Measurements from ENCODE around the gene SMIM44. TPM values are rescaled to one million over a fixed set of nuclear protein-coding genes. Genes with fewer than 3 reads are reported as not detected.

SMIM44 gene
- total RNA-seq, 1 donor from 2014 or later = 1.0 TPM

DNA sequence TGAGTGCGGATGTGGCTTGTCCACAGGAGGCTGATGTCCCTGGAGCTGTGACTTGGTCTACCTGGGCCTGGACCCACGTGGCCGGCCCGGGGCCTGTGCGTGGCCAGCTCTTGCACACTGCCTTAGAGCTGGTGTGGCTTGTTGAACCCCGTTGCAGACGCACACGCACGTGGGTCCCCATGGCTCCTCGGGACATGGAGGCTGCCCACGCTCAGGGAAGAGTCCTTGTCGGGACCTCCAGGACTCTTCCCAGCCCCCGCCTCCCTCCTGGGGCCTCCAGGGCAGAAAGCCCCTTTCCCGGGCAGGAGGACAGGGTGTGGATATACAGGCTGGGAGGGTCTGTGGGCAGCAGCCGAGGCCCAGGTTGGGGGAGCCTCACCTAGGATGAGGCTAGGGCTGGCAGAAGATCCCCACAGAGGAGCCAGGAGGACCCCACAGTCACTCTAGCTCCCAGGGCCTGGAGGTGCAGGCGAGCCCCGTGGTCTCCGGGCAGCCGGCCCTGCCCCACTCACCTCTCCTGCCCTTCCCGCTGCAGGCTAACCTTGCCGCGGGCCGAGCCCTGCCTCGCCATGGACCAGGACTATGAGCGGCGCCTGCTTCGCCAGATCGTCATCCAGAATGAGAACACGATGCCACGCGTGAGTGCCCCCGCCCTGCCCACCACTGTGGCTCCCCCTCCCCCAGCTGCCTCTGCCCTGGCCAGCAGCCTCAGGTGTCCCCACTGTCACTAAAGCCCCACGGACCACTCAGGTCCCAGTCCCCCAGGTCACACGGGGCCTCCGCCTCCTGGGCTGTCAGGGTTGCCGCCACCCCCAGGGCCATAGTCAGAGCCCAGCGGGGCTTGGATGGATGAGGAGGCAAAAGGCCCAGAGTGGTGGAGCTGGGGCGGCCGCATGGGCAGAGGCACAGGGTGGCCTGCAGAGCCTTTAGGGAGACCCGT is 39.5 kb upstream of the SMIM44 start:
- TF ChIP-seq CTCF (conservative IDR thresholded peaks at IDR 0.05; ENCODE audit: low read depth, low read length) = no peak
- H3K4me3 ChIP-seq (ENCODE audit: low read depth, low read length) = no peak overlapping the region
- no peak for DNase-seq (ENCODE audit: low read depth)

DNA sequence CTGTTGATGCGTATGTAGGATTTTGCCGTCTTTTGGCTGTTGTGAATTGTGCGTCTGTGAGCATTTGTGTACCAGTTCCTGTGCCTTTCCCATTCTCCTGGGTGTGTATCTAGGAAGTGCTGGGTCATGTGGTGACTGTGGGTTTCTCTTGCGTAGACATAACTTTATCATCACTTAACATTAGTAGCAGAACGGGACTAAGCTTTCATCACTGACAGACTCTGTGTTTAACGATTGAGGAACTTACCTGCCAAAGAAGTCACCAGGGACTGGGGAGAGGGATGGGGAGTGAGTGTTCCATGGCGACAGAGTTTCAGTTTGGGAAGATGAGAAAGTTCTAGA is 37.8 kb upstream of the SMIM44 start:
- TF ChIP-seq CTCF (conservative IDR thresholded peaks at IDR 0.05; ENCODE audit: low read depth, low read length) = no peak
- no peak overlapping the region for H3K4me3 ChIP-seq (ENCODE audit: low read depth, low read length)
- DNase-seq (ENCODE audit: low read depth) = no peak

DNA sequence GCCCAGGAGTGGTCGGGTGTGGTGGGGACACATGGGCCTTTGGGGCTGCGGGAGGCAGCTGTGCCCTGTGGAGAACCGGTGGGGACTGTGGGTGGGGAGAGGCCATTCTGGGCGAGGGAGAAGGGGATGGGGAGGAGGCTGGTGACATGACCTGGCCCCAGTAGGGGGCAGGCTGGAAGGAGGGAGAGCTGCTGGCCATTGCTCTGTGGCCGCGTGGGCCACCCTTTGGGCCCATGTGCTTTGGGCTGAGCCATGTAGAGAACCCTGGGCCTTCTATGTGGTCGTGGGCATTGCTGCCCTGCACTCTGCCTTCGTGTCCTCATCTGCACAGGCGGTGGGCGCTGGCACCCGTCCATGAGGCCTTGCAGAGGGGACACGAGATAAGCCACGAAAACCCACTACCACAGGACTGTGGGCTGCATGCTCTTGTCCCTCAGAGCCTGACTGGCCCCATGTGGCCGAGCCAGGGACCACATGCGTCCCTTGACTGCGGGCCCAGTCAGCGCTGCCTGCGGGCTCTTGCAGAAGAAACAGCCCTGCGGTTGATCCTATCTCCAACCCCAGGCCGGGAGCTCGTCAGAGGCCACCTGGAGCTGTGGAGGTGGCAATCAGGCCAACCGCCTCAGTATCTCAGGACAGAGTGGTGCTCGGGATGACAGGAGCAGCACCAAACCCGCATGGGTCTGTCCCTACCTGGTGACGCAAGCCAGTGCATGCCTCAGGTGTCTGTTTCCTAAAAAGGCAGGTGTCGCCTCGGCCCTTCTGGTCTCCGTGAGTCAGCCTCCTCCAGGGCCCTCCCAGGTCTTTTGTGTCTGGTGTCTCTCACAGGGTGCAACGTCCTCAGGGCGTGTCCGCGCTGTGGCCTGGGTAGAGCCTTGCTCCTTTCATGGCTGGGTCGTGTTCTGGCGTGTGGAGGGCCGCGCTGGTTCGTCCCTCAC is 37.2 kb upstream of the SMIM44 start:
- TF ChIP-seq CTCF (conservative IDR thresholded peaks at IDR 0.05; ENCODE audit: low read depth, low read length) = no peak
- no peak for DNase-seq (ENCODE audit: low read depth)
- no peak overlapping the region for H3K4me3 ChIP-seq (ENCODE audit: low read depth, low read length)

DNA sequence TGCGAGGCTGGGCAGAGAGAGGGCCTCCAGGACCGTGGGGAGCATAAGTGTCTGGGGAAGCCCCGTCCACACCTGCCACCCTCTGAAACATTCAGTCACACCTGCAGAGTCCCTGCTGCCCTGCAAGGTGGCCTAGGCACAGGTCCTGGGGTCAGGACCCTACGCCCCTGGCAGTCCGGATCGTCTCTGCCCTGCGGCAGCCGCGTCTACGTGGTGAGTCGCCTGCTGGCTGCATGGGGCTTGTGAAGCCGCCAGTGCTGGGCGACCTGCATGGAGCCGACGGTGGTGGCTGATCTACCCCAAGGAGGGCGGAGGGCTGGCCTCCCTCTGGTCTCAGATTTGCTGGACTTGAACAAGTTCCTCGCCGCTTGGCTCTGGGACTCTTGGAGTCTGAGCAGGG is 35.9 kb upstream of the SMIM44 start:
- no peak for TF ChIP-seq CTCF (conservative IDR thresholded peaks at IDR 0.05; ENCODE audit: low read depth, low read length)
- H3K4me3 ChIP-seq (ENCODE audit: low read depth, low read length) = no peak overlapping the region
- no peak for DNase-seq (ENCODE audit: low read depth)

GRCh38 chr19:3518659-3519058 is 35.4 kb upstream of the SMIM44 start:
- no peak overlapping the region for H3K4me3 ChIP-seq (ENCODE audit: low read depth, low read length)
- no peak for TF ChIP-seq CTCF (conservative IDR thresholded peaks at IDR 0.05; ENCODE audit: low read depth, low read length)
- DNase-seq (ENCODE audit: low read depth) = no peak

- no peak for DNase-seq (ENCODE audit: low read depth)
- H3K4me3 ChIP-seq (ENCODE audit: low read depth, low read length) = no peak overlapping the region
- TF ChIP-seq CTCF (conservative IDR thresholded peaks at IDR 0.05; ENCODE audit: low read depth, low read length) = no peak
Measured at GRCh38 chr19:3518255-3518654, 35.0 kb upstream of the SMIM44 start.
